GM18519 (cell line): Measurements from ENCODE around the gene SBK2.
"Not testable (repeated sequence)": the region's sequence is repeated elsewhere in the genome, so short reads cannot be mapped to it uniquely, and the experiment has no call there.

Experiments
- ATAC-seq: cut with Tn5 transposase; IDR thresholded peaks from one replicate; pipeline ENCODE4 v1.9.1; 2021; ENCODE audit warnings: mild to moderate bottlenecking, moderate library complexity; ENCODE audit not compliant: unreplicated experiment, low FRiP score

The SBK2 gene, protein sequence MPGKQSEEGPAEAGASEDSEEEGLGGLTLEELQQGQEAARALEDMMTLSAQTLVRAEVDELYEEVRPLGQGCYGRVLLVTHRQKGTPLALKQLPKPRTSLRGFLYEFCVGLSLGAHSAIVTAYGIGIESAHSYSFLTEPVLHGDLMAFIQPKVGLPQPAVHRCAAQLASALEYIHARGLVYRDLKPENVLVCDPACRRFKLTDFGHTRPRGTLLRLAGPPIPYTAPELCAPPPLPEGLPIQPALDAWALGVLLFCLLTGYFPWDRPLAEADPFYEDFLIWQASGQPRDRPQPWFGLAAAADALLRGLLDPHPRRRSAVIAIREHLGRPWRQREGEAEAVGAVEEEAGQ

DNA sequence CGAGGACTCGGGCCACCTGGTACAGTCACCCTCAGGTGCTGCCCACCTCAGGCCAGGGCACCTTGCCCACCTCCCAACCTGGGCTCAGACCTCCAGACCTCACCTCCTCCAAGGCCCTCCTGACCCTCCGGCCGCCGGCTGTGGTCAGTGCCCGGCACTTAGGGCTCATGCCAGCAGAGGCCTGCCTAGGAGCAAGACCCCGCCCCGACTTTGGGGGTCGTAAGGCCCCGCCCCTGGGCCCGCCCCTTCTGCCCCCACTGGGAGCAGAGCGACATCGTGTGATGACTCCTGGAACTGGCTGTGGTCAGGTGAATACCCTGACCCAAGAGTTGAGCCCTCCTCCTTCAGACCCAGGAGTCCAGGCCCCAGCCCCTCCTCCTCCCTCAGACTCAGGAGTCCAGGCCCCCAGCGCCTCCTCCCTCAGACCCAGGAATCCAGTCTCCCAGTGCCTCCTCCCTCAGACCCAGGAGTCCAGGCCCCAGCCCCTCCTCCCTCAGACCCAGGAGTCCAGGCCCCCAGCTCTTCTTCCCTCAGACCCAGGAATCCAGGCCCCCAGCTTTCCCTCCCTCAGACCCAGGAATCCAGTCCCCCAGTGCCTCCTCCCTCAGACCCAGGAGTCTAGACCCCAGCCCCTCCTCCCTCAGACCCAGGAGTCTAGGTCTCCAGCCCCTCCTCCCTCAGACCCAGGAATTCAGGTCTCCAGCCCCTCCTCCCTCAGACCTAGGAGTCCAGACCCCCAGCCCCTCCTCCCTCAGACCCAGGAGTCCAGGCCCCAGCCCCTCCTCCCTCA is at the start of gene SBK2:
TSS of gene SBK2 (minus strand) at position 183 of the 790 bp plus-strand sequence. CDS start 839 bp downstream, outside the sequence.
- no peak for ATAC-seq

DNA sequence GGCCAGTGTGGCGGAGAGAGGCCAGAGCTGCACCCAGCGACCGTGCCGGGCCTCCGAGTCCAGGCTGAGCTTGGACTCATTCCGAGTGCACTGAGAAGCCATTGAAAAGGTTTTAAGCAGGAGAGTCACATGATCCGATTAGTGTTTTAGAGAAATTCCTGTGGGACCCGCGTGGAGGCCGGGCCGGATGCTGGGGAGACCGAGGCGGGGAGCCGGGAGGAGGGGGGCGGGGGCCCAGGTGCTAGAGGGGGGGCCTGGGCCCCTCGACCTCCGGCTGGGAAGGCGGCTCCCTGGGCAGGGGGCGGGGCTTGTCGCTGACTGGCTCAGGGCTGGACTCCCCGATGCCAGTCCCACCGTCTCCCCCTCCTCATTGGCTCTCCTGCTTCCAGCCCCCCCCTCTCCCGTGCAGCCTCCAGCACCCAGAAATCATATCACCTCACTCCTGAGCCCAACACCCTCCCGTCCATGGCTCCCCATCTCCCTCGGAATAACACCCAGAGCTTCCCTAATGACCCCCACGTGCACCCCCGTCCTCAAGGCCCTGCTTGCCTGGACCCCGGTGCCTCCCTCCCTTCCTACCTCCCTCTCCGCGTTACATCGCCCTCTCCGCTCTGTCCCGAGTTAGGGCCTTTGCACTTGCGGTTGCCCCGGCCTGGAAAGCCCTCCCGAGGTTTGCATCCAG is 48.9 kb upstream of the SBK2 start:
- no peak for ATAC-seq

DNA sequence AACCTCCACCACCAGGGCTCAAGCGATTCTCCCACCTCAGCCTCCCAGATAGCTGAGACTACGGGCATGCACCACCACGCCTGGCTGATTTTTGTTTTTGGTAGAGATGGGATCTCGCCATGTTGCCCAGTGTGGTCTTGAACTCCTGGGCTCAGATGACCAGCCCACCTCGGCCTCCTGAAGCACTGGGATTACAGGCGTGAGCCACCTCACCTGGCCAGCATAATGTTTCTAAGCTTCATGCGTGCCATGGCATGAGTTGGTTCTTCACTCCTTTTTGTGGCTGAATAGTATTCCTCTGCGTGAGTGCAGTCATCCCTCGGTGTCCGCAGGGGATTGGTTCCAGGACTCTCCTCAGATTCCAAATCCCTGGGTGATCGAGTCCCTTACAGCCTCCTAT is 47.9 kb upstream of the SBK2 start:
- no peak for ATAC-seq

DNA sequence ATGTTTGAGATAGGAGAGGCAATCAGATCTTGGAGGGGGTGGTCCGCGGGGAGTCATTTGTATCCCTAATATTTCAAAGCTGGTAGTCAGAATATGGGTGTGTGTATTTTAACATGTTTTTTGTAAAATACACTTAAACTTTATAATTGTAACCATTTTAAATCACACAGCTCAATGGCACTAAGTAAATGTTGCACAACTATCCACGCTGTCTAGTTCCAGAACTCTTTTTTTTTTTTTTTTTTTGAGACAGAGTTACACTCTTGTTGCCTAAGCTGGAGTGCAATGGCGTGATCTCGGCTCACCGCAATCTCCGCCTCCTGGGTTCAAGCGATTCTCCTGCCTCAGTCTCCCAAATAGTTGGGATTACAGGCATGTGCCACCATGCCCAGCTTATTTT is 47.0 kb upstream of the SBK2 start:
- not testable (repeated sequence) for ATAC-seq

DNA sequence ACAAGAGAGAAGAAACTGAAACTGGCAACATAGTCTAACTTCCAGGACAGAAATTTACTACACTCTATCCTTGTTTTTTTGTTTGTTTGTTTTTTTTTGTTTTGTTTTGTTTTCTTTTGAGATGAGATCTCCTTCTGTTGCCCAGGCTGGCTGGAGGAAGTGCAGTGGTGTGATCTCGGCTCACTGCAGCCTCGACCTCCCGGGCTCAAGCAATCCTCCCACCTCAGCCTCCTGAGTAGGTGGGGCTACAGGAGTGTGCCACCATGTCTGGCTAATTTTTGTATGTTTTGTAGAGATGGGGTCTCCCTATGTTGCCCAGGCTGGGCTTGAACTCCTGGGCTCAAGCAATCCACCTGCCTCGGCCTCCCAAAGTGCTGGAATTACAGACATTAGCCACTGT is 45.4 kb upstream of the SBK2 start:
- ATAC-seq: not testable (repeated sequence)

DNA sequence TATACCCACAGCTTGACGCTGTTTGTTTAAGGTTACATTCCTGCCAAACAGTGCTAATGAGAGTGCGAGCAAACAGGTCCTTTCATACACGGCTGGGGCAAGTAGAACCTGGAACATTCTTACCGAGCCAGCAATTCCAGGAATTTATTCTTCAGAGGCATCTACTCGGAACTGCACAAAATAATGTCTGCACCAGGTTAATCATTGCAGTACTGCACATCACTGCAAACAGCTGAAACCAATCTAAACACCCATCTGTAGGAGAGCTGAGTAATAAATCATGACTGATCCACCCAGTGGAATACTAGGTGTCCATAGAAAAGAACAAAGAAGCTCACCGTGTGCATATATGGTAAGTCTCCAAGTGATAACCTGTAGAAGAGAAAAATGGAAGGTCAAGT is 44.9 kb upstream of the SBK2 start:
- no peak for ATAC-seq

DNA sequence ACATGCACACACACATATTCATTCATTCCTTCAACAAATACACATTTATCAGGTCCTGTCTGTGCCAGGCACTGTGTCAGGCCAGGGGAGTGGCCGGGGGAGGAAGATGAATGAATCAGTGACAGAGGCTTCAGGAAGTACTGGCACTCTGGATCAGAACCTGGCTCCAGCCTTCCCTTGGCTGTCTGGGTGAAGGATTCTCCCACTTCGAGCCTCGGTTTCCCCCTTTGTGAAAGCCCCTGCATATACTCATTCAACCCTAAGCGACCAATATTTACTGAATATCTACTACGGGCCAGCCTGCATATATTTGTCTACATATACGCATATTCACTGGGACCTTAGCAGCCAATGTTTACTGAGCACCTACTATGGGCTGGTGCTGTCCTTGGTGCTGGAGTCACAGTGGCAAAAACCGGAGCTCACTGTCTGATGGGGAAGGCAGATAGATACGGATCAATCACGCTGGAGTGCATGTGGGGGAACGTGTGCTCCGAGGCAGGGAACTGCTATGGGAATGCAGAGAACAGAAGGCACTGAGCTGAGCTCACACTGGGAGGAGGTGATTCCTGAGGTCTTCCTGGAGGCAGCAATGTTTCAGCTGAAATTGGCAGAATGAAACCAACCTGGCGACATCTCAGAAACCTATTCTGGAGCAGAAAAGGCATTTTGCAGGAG is 44.4 kb upstream of the SBK2 start:
- no peak for ATAC-seq

DNA sequence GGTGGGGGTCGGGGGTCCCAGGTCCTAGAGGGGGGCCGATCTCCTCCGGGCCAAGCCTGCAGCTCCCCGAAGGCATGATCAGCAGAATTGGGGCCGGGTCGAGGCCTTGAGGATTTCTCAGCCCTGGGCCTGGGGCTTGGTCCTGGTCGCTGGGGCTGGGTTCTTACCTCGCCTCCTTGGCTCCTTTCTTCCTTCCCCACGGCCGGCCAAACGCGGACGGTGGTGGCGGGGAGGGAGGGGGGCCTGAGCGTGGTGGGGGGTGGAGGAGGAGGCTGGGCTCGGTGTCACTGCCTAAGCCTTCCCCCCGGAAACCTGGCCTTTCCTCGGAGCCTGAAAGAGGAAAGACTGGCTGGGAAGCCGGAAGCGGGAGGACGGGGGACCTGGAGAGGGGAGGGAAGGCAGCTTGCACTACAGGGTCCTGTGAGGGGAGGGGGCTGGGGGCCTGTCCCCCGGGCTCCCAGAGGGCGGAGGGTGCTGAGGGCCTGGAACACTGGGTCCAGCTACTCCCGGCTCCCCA is 43.8 kb upstream of the SBK2 start, which contains the start of gene ZNF579:
TSS of gene ZNF579 (minus strand) at position 221 of the 517 bp plus-strand sequence. CDS start 1,209 bp downstream, outside the sequence.
- ATAC-seq: no peak

DNA sequence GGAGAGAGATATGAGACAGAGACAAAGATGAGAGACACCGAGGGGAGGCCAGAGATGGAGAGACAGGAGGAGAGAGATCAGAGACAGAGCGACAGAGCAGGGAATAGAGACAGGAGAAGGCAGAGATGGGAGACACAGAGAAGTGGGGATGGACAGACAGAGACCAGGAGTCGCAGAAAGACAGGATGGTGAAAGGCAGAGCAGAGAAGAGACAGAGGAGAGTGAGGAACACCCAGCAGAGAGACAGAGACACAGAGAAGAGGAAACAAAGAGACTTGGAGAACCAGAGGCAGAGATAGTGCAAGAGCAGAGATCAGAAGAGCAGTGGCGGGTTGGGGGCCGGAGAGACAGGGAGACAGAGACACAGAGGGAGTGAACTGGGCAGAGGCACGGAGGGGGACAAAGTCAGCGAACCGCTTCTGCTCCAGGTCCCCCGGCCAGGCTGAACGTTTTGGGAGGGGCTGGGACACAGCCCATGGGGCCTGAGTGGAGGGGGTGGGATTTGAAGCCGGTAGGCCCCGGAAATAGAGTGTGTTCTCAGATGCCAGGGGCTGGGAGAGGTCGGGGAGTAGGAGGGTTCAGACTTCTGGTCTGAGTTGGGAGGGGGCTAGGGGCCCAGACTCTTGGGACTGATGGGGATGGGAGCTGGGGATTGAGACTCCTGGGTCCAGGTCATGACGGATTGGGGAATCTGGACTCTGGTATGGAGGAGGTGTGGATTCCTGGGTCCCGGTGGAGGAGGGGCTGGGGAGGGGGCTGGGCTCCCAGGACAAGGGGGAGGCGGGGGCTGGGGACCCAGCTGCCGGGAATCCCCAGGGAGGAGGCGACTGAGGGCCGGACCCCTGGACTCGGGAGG is 43.1 kb upstream of the SBK2 start:
- no peak for ATAC-seq

DNA sequence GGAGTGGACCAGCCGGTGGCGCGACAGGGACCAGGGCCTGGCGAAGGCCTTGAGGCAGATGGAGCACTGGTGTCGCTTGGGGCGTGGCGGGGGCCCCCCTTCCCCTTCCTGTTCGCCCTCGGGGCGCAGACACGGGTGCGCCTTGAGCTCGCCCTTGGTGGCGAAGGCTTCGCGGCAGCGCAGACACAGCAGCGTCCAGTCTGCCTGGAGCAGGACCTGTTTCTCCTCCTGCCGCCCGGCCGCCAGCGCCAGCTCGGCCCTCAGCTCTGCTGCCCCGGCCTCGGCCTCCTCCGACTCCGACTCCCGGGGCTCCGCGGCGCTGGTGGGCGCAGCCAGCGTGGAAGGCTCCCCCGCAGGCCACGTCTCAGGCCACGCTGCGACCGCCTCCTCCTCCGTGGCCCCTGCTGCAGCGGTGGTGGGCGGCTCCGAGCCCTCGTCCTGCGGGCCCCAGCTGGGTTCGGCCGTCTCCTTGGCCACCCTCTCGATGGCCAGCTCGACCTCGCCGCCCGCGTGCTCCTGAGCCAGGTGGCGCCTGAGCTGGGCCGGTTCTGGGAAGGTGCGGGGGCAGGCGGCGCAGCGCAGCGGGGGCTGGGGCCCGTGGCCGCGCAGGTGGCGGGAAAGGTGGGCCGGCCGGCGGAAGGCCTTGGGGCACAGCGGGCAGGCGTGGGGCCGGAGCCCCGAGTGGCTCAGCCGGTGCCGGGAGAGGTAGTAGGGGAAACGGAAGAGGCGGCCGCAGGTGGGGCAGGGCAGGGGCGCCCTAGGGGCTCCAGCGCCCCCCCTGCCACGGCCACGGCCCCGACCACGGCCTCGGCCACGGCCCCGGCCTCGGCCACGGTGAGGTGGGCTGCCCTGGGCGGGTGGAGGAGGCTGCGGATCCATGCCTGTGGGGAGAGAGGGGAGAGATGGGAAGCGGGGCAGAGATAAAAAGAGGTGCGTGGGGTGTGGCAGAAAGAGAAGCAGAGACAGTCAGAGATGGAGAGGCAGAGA is 42.1 kb upstream of the SBK2 start:
- ATAC-seq: no peak

DNA sequence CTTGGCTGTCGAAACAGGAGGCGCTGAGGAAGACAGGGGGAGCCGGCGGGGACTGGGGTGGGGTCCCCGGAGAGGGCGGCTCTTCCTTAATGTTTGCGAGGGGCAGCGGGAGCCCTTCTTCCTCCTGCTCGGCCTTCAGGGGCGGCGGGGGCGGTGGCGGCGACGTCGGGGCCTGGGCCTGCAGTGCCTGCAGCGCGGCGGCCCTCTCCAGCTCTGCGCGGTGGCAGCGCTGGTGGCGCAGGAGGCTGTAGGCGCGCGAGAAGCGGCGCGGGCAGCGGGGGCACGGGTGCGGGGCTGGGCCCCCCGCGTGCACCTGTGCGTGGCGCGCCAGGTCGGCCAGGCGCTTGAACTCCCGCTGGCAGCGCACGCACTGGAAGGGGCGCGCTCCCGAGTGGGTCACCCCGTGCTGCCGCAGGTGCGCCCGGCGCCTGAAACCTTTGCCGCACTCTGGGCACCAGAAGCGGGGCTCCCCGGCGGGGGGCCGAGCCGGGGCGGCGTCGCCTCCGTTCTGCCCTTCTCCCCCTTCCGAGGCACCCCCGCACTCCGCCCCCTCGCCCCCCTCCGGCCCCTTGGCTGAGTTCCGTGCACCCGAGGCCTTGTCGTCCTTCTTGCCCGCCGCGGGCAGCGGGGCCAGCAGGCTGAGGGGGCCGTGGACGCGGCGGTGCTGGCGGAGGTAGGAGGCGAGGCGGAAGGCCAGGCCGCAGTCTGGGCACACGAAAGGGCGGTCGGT is 41.3 kb upstream of the SBK2 start:
- ATAC-seq: no peak

DNA sequence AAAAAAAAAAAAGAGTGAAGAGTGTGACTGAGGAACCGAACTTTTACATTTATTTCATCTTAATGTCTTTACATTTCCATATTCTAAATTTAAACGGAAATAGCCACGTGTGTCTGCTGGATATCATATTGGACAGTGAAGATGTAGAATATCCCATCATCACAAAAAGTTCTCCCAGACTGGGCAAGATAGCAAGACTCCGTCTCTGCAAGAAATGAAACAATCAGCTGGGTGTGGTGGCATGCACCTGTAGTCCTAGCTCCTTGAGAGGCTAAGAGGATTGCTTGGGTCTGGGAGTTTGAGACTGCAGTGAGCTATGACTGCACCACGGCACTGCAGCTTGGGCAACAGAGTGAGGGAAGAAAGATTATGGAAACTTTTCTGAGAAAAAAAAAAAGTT is 39.8 kb upstream of the SBK2 start:
- ATAC-seq: no peak

DNA sequence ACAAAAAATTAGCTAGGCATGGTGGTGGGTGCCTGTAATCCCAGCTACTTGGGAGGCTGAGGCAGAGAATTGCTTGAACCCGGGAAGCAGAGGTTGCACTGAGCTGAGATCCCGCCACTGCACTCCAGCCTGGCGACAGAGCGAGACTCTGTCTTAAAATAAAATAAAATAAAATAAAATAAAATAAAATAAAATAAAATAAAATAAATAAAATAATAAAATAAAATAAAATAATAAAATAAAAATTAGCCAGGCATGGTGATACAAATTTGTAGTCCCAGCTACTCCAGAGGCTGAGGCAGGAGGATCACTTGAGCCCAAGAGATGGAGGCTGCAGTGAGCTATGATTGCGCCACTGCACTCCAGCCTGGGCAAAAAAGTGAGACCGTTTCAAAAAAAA is 37.0 kb upstream of the SBK2 start:
- not testable (repeated sequence) for ATAC-seq

DNA sequence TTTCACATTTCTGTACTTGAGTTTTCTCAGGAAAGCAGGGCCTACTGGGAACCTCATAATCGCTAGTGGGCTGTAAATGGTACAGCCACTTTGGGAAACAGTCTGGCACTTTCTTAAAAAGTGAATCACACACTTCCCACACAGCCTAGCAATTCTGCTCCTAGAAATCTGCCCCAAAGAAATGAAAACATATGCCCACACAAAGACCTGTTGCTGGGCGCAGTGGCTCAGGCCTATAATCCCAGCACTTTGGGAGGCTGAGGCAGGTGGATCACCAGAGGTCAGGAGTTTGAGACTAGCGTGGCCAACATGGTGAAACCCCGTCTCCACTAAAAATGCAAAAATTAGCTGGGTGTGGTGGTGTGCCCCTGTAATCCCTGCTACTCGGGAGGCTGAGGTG is 32.5 kb upstream of the SBK2 start:
- not testable (repeated sequence) for ATAC-seq

DNA sequence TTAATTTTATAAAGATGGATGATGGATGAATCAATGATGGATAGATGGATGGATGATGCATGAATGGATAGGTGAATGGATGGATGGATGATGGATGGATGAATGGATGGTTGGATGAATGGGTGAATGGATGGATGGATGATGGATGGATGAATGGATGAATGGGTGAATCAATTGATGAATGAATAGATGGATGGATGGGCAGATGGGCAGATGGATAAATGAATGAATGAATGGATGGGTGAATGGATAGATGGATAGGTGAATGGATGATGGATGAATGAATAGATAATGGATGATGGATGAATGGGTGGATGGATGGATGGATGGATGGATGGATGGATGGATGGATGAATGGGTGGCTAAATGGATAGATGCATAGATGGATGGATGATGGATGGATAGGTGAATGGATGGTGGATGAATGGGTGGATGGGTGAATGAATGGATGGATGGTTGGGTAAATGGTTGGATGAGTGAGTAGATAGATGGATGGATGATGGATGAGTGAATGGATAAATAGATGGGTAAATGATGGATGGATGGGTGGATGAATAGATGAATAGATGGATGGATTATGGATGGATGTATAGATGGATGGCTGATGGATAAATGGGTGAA is 30.9 kb upstream of the SBK2 start:
- ATAC-seq: no peak

DNA sequence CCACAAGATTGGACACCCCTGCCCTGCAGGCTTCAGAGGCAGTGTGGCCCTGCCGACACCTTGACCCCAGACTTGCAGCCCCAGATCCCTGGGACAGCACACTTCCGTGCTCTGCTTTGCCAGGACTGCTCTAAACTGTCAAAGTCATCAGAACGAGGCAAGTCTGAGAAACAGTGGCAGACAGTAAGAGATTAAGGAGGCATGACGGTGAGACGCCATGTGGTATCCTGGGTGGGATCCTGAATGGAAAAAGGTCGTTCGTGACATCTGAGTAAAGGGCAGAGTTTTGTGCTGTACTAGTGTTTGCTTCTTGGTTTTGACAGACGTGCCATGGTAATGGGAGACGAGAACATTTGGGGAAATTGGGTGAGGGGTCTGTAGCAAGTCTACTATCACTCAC is 29.9 kb upstream of the SBK2 start:
- no peak for ATAC-seq

DNA sequence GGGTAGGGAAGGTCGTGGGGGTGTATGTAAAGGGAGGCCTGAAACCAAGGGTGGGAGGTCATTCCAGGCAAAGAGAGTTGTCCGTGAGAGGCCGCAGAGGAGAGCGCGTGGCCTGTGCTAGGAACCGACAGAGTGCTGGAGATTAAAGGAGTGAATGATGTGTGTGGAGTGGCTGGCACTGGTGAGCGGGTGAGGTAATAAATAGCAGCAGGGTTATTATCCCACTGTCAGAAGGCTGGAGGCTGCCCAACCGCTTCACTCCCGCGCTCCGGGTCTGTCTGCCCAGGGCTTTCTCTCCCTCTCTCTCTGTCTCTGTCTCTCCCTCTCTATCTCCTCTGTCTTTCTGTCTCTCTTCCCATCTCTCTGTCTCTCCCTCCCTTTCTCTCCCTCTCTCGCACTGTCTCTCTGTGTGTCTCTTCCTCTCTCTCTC is 26.3 kb upstream of the SBK2 start:
- ATAC-seq: no peak
